GM18873 (cell line): ENCODE results near the gene PRKCD.

Experiments used
- ATAC-seq: cut with Tn5 transposase; IDR thresholded peaks from one replicate; pipeline ENCODE4 v1.9.1; 2021; ENCODE audit warnings: mild to moderate bottlenecking, moderate library complexity, moderate number of reproducible peaks; ENCODE audit not compliant: unreplicated experiment, low FRiP score

Gene PRKCD

DNA sequence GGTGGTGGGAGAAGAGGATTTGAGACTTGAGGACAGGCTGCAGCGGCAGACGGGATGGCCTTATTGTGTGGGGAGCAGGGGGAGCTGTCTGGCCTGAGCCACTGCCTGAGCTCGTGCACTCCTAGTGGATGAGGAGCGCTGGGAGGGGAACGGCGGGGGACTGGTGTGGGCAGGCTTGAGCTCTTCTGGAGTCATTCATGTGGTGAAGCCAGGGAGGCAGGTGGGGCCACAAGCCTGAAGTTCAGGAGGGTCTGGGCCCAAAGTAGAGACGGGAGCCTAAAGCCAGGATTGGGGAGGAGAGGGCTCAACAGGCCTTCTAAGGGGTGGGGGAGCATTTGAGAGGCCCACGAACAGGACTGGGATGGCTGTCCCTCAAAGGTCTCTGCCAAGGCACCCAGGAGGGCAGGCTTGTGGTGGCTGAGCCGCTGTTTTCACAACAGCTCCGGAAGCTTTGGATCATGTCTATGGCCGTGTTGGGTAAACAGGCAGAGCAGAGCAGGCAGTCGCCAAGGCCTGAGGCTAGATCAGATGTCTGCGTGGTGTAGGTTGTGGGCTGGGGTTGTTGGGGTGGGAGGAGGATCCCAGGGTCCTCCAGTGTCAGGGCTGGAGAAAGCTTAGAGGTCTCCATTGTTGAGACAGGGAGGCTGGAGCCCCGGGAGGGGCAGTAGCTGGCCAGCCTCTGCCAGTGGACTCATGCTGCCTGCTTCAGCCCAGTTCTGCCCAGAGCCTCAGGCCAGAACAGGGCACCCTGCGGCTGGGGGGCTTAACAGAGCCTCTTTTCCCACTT is 8.2 kb downstream of the PRKCD start:
- ATAC-seq = no peak

DNA sequence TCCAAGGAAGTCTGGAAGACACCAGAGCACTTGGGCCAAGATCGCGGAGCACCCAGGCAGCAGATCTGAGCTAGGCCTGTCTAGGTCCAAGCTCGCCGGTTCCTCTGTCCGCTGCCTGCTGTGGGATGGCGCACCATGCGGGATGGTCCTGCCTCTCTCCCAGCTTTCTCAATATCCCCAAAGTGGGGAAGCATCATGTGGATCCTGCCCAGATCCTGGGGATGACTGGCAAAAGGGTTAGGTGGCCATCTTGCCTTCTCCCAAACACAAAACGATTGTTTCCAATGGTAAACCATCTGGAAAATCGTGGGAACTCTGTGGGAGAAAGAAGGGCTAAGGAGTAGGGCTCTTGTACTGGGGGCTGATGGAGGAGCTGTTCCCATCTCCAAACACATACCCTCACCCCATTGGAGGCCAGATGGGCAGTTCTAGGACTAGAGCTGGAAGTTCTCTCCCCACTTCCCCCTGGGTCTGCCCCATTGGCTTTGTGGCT is 8.9 kb downstream of the PRKCD start:
- no peak for ATAC-seq

DNA sequence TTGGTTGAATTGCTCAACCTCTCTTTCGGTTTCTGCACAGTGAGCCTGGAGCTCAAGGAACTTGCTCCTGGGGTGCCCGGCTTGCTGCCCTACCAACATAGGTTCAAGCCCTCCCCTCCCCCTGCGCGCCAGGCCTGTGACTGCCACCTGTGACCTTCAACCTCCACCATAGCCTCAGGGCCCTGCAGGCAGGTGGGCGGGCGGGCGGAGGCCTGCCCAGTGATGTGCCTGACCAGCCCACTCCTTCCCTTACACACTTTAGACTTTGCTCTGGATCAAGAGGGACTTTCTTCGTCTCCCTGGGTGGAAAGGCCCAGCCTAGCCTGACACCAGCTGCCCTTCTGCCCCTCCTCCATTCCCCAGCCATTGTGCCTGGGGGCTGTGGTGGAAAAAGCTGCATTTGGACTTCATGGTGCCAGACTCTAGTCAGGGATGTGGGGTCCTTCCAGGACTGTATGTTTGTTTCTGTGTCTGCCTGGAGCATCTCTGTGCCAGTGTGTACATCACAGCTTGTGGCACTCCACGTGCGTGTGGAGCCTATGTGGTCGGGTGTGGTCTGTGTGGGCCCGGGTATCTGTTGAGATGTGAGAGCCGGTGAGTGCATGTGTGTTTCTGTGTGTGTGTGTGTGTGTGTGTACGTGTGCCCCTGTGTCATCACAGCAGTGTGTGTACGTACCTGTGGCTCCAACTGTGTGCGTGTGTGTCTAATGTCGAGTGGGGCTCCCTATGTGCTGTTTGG is 9.5 kb downstream of the PRKCD start:
- ATAC-seq = no peak

- no peak for ATAC-seq
These were observed 10.0 kb downstream of the PRKCD start for GRCh38 chr3:53171064-53171418.

GRCh38 chr3:53171827-53172505 is 11.0 kb downstream of the PRKCD start:
- no peak for ATAC-seq

DNA sequence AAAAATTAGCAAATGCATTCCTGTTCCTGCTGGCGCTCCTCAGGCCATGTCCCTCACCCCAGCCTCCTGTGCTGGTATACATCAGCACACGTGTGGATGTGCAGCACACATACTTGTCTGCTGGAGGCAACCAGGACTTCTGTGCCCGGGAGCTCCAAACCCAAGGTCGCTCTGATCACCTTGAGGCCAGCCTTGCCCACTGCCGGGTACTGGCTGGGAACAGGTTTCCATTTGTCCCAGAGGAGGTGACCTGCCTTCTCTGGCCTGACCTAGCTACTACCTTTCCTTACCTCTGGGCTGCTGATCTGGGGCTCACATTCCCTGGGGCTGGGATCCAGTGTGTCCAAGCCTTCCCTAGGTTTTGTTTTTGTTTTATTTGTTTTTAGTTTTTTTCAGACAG is 12.1 kb downstream of the PRKCD start:
- no peak for ATAC-seq

DNA sequence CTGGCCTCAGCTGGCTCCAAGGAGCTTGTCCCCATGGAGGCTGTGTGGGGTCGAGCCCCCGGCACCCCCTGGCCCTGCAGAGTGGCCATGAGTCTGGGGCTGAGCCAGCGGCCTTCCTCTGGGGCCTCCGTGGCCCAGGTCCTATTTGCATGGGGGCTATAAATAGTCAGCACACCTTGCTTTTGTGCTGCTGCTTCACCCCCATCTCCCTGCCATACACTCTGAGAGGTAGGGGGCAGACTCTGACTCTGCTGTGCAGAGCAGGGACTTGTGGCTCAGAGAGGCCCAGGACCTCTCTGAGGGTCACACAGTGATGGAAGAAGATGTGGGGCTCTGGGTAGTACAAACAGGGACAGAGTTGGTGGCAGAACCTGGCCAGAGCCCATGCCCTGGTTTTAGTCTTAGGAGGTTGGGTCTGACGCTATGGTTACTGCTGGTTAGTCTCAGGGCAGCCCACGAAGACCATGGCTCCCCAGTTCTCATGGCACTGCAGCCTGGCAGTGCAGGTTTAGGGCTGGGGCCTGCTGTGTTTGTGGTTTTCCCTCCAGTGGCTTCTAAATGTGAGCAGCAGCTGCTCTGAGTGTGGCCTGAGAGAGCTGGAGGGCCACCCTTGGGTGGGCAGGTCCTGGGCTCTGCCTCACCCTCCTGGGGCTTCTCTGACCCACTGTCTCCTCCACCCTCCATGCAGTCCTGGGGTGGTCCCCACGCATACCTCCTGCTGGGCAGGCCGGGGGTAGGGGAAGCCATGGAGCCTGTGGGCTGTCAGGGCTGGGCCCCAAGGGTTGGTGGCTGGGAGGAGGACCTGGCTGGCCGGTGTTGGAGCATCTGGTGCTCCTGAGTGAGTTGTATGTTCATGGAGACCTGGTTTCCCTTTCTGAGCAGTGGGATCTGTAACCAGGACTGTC is 13.6 kb downstream of the PRKCD start:
- ATAC-seq = peak; percentile 39

- ATAC-seq = no peak
These were observed 14.9 kb downstream of the PRKCD start for GRCh38 chr3:53175613-53176540.

GRCh38 chr3:53178246-53178645 is 17.2 kb downstream of the PRKCD start:
- no peak for ATAC-seq

DNA sequence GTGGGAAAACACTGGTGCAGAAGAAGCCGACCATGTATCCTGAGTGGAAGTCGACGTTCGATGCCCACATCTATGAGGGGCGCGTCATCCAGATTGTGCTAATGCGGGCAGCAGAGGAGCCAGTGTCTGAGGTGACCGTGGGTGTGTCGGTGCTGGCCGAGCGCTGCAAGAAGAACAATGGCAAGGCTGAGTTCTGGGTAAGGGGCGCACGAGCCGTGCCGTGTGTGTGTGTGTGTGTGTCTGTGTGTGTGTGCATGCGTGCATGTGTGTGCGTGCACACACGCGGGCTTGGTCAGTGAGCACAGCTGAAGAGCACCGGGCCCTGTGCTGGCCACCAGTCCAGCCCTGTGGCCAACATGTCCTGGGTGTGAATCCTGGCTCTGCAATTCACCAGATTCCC is 18.6 kb downstream of the PRKCD start:
- ATAC-seq = no peak

- ATAC-seq = peak; percentile 82
These were observed 19.5 kb downstream of the PRKCD start for GRCh38 chr3:53180305-53181023.

DNA sequence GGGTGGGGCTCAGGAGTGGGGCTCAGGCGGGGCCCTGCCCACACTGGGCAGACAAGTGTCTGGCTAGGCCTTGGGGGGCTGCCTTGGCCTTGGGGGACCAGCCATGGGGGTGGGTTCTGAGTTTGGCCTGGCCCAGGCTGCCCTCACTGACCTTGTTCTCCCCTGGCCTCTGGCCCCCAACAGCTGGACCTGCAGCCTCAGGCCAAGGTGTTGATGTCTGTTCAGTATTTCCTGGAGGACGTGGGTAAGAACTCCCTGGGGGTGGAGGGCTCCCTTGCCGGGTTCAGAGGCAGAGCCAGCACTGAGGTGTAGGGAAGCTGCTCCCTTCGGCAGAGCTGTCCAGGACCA is 20.0 kb downstream of the PRKCD start:
- peak; percentile 6 for ATAC-seq

GRCh38 chr3:53181528-53181927 is 20.5 kb downstream of the PRKCD start:
- no peak for ATAC-seq

GRCh38 chr3:53182764-53183355 is 21.9 kb downstream of the PRKCD start:
- no peak for ATAC-seq

- no peak for ATAC-seq
These were observed 22.5 kb downstream of the PRKCD start for GRCh38 chr3:53183514-53183913.

DNA sequence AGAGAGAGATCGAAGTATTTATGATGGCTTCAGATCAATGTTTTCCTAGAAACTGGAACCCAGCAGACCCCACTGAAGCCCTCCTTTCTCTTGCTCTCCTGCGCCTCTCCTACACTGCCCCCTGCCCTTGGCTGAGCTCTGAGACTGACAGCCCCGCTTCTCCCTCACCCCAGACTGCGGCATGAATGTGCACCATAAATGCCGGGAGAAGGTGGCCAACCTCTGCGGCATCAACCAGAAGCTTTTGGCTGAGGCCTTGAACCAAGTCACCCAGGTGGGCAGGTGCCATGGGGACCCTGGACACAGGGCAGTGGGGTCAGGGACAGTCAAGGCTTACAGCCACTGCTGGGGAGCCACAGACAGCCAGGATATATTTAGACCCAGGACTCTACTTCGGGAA is 23.7 kb downstream of the PRKCD start:
- ATAC-seq = no peak

DNA sequence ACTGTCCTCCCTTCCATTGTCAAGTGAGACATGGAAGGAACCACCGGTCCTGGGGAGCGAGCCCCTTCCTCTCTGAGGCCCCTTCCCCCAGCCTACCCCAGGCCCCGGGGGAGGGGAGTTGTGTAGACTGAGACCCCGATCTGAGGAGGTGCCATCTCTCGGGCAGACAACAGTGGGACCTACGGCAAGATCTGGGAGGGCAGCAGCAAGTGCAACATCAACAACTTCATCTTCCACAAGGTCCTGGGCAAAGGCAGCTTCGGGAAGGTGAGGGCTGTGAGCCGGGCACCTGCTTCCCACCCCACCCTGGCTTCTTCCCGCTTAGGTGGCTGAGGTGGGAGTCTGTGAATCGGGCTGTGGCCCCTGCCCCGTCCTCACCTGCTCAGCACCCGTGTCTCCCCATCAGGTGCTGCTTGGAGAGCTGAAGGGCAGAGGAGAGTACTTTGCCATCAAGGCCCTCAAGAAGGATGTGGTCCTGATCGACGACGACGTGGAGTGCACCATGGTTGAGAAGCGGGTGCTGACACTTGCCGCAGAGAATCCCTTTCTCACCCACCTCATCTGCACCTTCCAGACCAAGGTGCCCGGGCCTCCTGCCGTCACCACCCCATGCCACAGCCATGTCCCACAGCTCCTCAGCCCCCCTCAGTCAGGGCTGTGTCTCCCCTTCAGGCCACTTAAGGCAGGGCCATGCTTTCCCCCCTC is 24.9 kb downstream of the PRKCD start:
- ATAC-seq = no peak

- ATAC-seq = no peak
These were observed 25.7 kb downstream of the PRKCD start for GRCh38 chr3:53186726-53187125.
